Esophagus muscularis mucosa (tissue), 4 donors: ENCODE measurements around the gene POLK.

Experiments used
- EP300 ChIP-seq: sonication (generic); formaldehyde crosslinking; IDR thresholded peaks from one replicate; pipeline ENCODE4 v1.6.1; 2017; ENCODE audit warnings: antibody characterized with exemption
- POLR2A ChIP-seq: fragments of 450-650 bp; IDR thresholded peaks from one replicate; pipeline ENCODE4 v1.6.1; 2017; ENCODE audit warnings: antibody characterized with exemption, moderate library complexity, mild to moderate bottlenecking, low read depth
- POLR2AphosphoS5 ChIP-seq, 2 donors: sonication (generic); formaldehyde crosslinking; IDR thresholded peaks; one replicate each; pipeline ENCODE4 v1.6.1; 2017; ENCODE audit warnings: antibody characterized with exemption in 2 of 2
- TF ChIP-seq, protein P1 (sequence below), 3 experiments: fragments of 200-600 bp in 2 of 3; fragments of 450-650 bp in 1 of 3; sonication (generic) in 2 of 3; IDR thresholded peaks; one replicate each; pipeline ENCODE4 v1.5.1; 2017 to 2019; ENCODE audit warnings: antibody characterized with exemption in 3 of 3, mild to moderate bottlenecking in 2 of 3, moderate library complexity in 1 of 3

DNA sequence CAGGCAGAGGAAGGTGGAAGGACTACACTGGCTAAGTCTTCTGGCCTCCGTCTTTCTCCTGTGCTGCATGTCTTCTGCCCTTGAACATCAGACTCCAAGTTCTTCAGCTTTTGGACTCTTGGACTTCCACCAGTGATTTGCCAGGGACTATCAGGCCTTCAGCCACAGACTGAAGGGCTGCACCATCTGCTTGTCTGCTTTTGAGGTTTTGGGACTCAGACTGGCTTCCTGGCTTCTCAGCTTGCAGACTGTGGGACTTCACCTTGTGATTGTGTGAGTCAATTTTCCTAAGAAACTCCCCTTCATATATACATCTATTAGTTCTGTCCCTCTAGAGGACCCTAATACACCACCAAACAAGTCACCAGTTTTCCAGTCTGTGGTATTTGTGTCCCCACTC, 89.9 kb downstream of the POLK start:
- TF ChIP-seq, protein P1, sequence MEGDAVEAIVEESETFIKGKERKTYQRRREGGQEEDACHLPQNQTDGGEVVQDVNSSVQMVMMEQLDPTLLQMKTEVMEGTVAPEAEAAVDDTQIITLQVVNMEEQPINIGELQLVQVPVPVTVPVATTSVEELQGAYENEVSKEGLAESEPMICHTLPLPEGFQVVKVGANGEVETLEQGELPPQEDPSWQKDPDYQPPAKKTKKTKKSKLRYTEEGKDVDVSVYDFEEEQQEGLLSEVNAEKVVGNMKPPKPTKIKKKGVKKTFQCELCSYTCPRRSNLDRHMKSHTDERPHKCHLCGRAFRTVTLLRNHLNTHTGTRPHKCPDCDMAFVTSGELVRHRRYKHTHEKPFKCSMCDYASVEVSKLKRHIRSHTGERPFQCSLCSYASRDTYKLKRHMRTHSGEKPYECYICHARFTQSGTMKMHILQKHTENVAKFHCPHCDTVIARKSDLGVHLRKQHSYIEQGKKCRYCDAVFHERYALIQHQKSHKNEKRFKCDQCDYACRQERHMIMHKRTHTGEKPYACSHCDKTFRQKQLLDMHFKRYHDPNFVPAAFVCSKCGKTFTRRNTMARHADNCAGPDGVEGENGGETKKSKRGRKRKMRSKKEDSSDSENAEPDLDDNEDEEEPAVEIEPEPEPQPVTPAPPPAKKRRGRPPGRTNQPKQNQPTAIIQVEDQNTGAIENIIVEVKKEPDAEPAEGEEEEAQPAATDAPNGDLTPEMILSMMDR (IDR thresholded peaks at IDR 0.05), result no peak
- no peak for TF ChIP-seq POLR2AphosphoS5 (IDR thresholded peaks at IDR 0.05)
- no peak for TF ChIP-seq EP300
- no peak for TF ChIP-seq POLR2A
